Measurements from ENCODE around the gene PTPN4. TPM values are rescaled to one million over a fixed set of nuclear protein-coding genes. Genes with fewer than 3 reads are reported as not detected.

PTPN4 gene
- total and polyA plus RNA-seq, 2 of the 8 experiments (the other 6 are each of a cell fraction or from before 2014, with no cell fraction given), result 28.5 to 105 TPM

- TF ChIP-seq, protein P1, sequence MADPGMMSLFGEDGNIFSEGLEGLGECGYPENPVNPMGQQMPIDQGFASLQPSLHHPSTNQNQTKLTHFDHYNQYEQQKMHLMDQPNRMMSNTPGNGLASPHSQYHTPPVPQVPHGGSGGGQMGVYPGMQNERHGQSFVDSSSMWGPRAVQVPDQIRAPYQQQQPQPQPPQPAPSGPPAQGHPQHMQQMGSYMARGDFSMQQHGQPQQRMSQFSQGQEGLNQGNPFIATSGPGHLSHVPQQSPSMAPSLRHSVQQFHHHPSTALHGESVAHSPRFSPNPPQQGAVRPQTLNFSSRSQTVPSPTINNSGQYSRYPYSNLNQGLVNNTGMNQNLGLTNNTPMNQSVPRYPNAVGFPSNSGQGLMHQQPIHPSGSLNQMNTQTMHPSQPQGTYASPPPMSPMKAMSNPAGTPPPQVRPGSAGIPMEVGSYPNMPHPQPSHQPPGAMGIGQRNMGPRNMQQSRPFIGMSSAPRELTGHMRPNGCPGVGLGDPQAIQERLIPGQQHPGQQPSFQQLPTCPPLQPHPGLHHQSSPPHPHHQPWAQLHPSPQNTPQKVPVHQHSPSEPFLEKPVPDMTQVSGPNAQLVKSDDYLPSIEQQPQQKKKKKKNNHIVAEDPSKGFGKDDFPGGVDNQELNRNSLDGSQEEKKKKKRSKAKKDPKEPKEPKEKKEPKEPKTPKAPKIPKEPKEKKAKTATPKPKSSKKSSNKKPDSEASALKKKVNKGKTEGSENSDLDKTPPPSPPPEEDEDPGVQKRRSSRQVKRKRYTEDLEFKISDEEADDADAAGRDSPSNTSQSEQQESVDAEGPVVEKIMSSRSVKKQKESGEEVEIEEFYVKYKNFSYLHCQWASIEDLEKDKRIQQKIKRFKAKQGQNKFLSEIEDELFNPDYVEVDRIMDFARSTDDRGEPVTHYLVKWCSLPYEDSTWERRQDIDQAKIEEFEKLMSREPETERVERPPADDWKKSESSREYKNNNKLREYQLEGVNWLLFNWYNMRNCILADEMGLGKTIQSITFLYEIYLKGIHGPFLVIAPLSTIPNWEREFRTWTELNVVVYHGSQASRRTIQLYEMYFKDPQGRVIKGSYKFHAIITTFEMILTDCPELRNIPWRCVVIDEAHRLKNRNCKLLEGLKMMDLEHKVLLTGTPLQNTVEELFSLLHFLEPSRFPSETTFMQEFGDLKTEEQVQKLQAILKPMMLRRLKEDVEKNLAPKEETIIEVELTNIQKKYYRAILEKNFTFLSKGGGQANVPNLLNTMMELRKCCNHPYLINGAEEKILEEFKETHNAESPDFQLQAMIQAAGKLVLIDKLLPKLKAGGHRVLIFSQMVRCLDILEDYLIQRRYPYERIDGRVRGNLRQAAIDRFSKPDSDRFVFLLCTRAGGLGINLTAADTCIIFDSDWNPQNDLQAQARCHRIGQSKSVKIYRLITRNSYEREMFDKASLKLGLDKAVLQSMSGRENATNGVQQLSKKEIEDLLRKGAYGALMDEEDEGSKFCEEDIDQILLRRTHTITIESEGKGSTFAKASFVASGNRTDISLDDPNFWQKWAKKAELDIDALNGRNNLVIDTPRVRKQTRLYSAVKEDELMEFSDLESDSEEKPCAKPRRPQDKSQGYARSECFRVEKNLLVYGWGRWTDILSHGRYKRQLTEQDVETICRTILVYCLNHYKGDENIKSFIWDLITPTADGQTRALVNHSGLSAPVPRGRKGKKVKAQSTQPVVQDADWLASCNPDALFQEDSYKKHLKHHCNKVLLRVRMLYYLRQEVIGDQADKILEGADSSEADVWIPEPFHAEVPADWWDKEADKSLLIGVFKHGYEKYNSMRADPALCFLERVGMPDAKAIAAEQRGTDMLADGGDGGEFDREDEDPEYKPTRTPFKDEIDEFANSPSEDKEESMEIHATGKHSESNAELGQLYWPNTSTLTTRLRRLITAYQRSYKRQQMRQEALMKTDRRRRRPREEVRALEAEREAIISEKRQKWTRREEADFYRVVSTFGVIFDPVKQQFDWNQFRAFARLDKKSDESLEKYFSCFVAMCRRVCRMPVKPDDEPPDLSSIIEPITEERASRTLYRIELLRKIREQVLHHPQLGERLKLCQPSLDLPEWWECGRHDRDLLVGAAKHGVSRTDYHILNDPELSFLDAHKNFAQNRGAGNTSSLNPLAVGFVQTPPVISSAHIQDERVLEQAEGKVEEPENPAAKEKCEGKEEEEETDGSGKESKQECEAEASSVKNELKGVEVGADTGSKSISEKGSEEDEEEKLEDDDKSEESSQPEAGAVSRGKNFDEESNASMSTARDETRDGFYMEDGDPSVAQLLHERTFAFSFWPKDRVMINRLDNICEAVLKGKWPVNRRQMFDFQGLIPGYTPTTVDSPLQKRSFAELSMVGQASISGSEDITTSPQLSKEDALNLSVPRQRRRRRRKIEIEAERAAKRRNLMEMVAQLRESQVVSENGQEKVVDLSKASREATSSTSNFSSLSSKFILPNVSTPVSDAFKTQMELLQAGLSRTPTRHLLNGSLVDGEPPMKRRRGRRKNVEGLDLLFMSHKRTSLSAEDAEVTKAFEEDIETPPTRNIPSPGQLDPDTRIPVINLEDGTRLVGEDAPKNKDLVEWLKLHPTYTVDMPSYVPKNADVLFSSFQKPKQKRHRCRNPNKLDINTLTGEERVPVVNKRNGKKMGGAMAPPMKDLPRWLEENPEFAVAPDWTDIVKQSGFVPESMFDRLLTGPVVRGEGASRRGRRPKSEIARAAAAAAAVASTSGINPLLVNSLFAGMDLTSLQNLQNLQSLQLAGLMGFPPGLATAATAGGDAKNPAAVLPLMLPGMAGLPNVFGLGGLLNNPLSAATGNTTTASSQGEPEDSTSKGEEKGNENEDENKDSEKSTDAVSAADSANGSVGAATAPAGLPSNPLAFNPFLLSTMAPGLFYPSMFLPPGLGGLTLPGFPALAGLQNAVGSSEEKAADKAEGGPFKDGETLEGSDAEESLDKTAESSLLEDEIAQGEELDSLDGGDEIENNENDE (IDR thresholded peaks at IDR 0.05; ENCODE audit: insufficient replicate concordance, low read length), result no peak
- TF ChIP-seq GTF2F1 (IDR thresholded peaks at IDR 0.05; ENCODE audit: borderline replicate concordance, low read depth, low read length) (no peak), EGR1 (IDR thresholded peaks at IDR 0.05; ENCODE audit: borderline replicate concordance, low read depth, low read length) (no peak)
These were observed 169.8 kb downstream of the PTPN4 start (continued) for GRCh38 chr2:119929537-119929936.

All from H1 (cell line).